HepG2 (cell line): Measurements from ENCODE around the gene TIA1. TPM values are rescaled to one million over a fixed set of nuclear protein-coding genes. Genes with fewer than 3 reads are reported as not detected.
A peak's percentile ranks its signal among the peaks of the same experiment; 100 is the strongest.

Experiments used
- ARHGAP35 ChIP-seq: sonication (generic); formaldehyde crosslinking; IDR thresholded peaks from 2 replicates; pipeline ENCODE4 v1.9.0; 2022; ENCODE audit warnings: mild to moderate bottlenecking, inconsistent platforms, moderate library complexity, missing genetic modification reagents, borderline replicate concordance
- BRF2 ChIP-seq: sonication (generic); formaldehyde crosslinking; IDR thresholded peaks from 2 replicates; pipeline ENCODE4 v1.8.1; 2022; ENCODE audit warnings: mild to moderate bottlenecking, missing genetic modification reagents
- GATAD2A ChIP-seq: IDR thresholded peaks from 2 replicates; pipeline ENCODE4 v1.6.1; 2016
- KDM5A ChIP-seq: fragments of 200-600 bp; sonication (generic); IDR thresholded peaks from 2 replicates; pipeline ENCODE4 v1.7.0; 2018; ENCODE audit warnings: antibody characterized with exemption, mild to moderate bottlenecking, low read length, borderline replicate concordance
- KLF6 ChIP-seq: IDR thresholded peaks from 2 replicates; pipeline ENCODE4 v1.8.0; 2016; ENCODE audit warnings: missing biosample characterization, missing genetic modification reagents
- MEIS1 ChIP-seq: sonication (generic); formaldehyde crosslinking; IDR thresholded peaks from 2 replicates; pipeline ENCODE4 v1.9.0; 2021; ENCODE audit warnings: mild to moderate bottlenecking, missing genetic modification reagents, moderate library complexity, borderline replicate concordance
- ZBTB21 ChIP-seq: sonication (generic); formaldehyde crosslinking; IDR thresholded peaks from 2 replicates; pipeline ENCODE4 v1.4.0; 2020; ENCODE audit warnings: missing genetic modification reagents
- ZBTB42 ChIP-seq: sonication (generic); formaldehyde crosslinking; IDR thresholded peaks from 2 replicates; pipeline ENCODE4 v1.5.0; 2020; ENCODE audit warnings: mild to moderate bottlenecking, missing genetic modification reagents
- ZC3H4 ChIP-seq: sonication (generic); formaldehyde crosslinking; IDR thresholded peaks from 2 replicates; pipeline ENCODE4 v1.4.0; 2020; ENCODE audit warnings: missing genetic modification reagents, borderline replicate concordance
- ZNF124 ChIP-seq: sonication (generic); formaldehyde crosslinking; IDR thresholded peaks from 2 replicates; pipeline ENCODE4 v1.4.0; 2020; ENCODE audit warnings: missing genetic modification reagents
- ZNF512B ChIP-seq: sonication (generic); formaldehyde crosslinking; IDR thresholded peaks from 2 replicates; pipeline ENCODE4 v1.5.1; 2020; ENCODE audit warnings: missing genetic modification reagents, mild to moderate bottlenecking, borderline replicate concordance
- ZNF724P ChIP-seq: sonication (generic); formaldehyde crosslinking; IDR thresholded peaks from 2 replicates; pipeline ENCODE4 v1.8.0; 2022; ENCODE audit warnings: missing genetic modification reagents, borderline replicate concordance
- ZNF781 ChIP-seq: sonication (generic); formaldehyde crosslinking; IDR thresholded peaks from 2 replicates; pipeline ENCODE4 v1.5.1; 2020; ENCODE audit warnings: borderline replicate concordance, mild to moderate bottlenecking, missing genetic modification reagents; ENCODE audit errors: not compliant biosample characterization
- polyA plus RNA-seq, 8 experiments: library from polyadenylated mRNA; depleted of rRNA in 3 of 8; stranded (reverse) in 7 of 8; unstranded in 1 of 8; fragments of >200 nt; fragmentation: Illumina TruSeq in 4 of 8; extraction: Trizol in 4 of 8; gene quantifications; 2 replicates each; pipeline versions ENCODE4 v1.2.1 to v1.2.3, GENCODE V29; 2011 to 2016; ENCODE audit warnings: low read depth in 4 of 8, missing spikeins in 1 of 8, mixed read lengths in 1 of 8; ENCODE audit not compliant: insufficient read depth in 1 of 8
- total RNA-seq, 5 experiments: library from RNA; depleted of rRNA; stranded (reverse); fragments of >200 nt; fragmentation: Illumina TruSeq; extraction: Trizol; gene quantifications; 2 replicates each; pipeline ENCODE4 v1.2.3, GENCODE V29; 2016; ENCODE audit warnings: low read depth in 1 of 5
- TF ChIP-seq, protein P1 (sequence below): sonication (generic); formaldehyde crosslinking; IDR thresholded peaks from 2 replicates; pipeline ENCODE4 v1.4.0; 2020; ENCODE audit warnings: missing genetic modification reagents
- TF ChIP-seq, protein P2 (sequence below): sonication (generic); formaldehyde crosslinking; IDR thresholded peaks from 2 replicates; pipeline ENCODE4 v1.4.0; 2020; ENCODE audit warnings: low read depth, mild to moderate bottlenecking, missing genetic modification reagents
- TF ChIP-seq, protein P3 (sequence below): sonication (generic); formaldehyde crosslinking; IDR thresholded peaks from 2 replicates; pipeline ENCODE4 v1.5.0; 2020; ENCODE audit warnings: mild to moderate bottlenecking, missing genetic modification reagents

The TIA1 gene
- total and polyA plus RNA-seq, 2 of the 13 experiments (the other 11 are each of a cell fraction or from before 2014, with no cell fraction given): 209 to 319 TPM

DNA sequence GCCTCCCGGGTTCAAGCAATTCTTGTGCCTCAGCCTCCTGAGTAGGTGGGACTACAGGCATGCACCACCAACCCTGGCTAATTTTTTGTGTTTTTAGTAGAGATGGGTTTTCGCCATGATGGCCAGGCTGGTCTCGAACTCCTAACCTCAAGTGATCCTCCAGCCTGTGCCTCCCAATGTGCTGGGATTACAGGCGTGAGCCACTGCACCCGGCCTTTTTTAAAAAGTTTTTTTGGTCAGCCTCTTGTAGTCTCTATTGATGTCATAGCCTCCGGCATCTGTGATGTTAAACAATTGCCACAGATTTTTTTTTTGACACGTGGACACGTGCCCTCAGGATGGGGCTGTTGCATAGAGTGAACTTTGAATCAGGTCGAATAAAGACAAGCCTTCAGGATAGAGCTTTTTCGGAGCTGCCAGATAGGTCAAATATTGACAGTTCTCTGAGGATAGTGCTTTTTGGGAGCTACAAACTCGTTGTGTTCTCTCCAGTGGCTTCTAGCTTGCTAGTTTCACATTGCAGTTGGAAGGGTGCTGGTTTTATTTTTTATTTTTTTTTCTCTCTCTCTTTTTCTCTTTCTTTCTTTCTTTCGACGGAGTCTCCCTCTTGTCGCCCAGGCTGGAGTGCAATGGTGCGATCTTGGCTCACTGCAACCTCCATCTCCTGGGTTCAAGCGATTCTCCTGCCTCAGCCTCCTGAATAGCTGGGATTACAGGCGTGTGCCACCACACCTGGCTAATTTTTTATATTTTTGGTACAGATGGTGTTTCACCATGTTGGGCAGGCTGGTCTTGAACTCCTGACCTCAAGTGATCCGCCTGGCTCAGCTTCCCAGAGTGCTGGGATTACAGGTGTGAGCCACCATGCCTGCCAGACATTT is 21.2 kb upstream of the TIA1 start (continued):
- TF ChIP-seq, protein P1, sequence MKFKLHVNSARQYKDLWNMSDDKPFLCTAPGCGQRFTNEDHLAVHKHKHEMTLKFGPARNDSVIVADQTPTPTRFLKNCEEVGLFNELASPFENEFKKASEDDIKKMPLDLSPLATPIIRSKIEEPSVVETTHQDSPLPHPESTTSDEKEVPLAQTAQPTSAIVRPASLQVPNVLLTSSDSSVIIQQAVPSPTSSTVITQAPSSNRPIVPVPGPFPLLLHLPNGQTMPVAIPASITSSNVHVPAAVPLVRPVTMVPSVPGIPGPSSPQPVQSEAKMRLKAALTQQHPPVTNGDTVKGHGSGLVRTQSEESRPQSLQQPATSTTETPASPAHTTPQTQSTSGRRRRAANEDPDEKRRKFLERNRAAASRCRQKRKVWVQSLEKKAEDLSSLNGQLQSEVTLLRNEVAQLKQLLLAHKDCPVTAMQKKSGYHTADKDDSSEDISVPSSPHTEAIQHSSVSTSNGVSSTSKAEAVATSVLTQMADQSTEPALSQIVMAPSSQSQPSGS (CRISPR knock-in tag): peak; percentile 96
- TF ChIP-seq ZNF724P (CRISPR knock-in tag) (0 out of 2 replicates have a peak, but pooled peaks have one; percentile 24), ZC3H4 (CRISPR knock-in tag) (0 out of 2 replicates have a peak, but pooled peaks have one; percentile 34), ZNF124 (CRISPR knock-in tag) (peak; percentile 92), KDM5A (0 out of 2 replicates have a peak, but pooled peaks have one; percentile 48), ZNF781 (CRISPR knock-in tag) (peak; percentile 40), GATAD2A (CRISPR knock-in tag) (peak; percentile 95), BRF2 (CRISPR knock-in tag) (peak; percentile 66; the same call in 1 of the 2 replicates), MEIS1 (CRISPR knock-in tag) (peak; percentile 95), ZBTB42 (CRISPR knock-in tag) (0 out of 2 replicates have a peak, but pooled peaks have one; percentile 39), ARHGAP35 (peak; percentile 22; the same call in 1 of the 2 replicates), KLF6 (peak; percentile 66; the same call in 1 of the 2 replicates), ZBTB21 (CRISPR knock-in tag) (peak; percentile 97), ZNF512B (CRISPR knock-in tag) (peak; percentile 80; the same call in 1 of the 2 replicates)
- TF ChIP-seq, protein P2, sequence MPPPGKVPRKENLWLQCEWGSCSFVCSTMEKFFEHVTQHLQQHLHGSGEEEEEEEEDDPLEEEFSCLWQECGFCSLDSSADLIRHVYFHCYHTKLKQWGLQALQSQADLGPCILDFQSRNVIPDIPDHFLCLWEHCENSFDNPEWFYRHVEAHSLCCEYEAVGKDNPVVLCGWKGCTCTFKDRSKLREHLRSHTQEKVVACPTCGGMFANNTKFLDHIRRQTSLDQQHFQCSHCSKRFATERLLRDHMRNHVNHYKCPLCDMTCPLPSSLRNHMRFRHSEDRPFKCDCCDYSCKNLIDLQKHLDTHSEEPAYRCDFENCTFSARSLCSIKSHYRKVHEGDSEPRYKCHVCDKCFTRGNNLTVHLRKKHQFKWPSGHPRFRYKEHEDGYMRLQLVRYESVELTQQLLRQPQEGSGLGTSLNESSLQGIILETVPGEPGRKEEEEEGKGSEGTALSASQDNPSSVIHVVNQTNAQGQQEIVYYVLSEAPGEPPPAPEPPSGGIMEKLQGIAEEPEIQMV: peak; percentile 59; the same call in 1 of the 2 replicates
- TF ChIP-seq, protein P3, sequence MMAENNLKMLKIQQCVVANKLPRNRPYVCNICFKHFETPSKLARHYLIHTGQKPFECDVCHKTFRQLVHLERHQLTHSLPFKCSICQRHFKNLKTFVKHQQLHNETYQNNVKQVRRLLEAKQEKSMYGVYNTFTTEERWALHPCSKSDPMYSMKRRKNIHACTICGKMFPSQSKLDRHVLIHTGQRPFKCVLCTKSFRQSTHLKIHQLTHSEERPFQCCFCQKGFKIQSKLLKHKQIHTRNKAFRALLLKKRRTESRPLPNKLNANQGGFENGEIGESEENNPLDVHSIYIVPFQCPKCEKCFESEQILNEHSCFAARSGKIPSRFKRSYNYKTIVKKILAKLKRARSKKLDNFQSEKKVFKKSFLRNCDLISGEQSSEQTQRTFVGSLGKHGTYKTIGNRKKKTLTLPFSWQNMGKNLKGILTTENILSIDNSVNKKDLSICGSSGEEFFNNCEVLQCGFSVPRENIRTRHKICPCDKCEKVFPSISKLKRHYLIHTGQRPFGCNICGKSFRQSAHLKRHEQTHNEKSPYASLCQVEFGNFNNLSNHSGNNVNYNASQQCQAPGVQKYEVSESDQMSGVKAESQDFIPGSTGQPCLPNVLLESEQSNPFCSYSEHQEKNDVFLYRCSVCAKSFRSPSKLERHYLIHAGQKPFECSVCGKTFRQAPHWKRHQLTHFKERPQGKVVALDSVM: peak; percentile 98
